Activated CD8-positive, alpha-beta memory T cell treated with anti-CD3 and anti-CD28 coated beads, Interleukin-2, amount 50 U/mL, for 24 hours (primary cell): ENCODE data around the gene GJA8.
A peak's percentile ranks its signal among the peaks of the same experiment; 100 is the strongest.
"Not testable (repeated sequence)": the region's sequence is repeated elsewhere in the genome, so short reads cannot be mapped to it uniquely, and the experiment has no call there.

Source experiments
- DNase-seq: peaks from one replicate; pipeline ENCODE4 v3.0.0-alpha.2; 2020; ENCODE audit errors: extremely low read depth

The GJA8 gene

GRCh38 chr1:147902253-147902845, at the start of gene GJA8:
Gene GJA8 (plus strand): TSS chr1:147902795. CDS start chr1:147907956, 5,161 bp downstream.
- no peak for DNase-seq

GRCh38 chr1:147853391-147853790, 49.2 kb upstream of the GJA8 start:
- no peak for DNase-seq

- not testable (repeated sequence) for DNase-seq
These were observed 47.6 kb upstream of the GJA8 start for GRCh38 chr1:147854989-147855388.

GRCh38 chr1:147855996-147856395, 46.6 kb upstream of the GJA8 start:
- DNase-seq: not testable (repeated sequence)

- not testable (repeated sequence) for DNase-seq
These were observed 35.4 kb upstream of the GJA8 start for GRCh38 chr1:147867204-147867603.

GRCh38 chr1:147878022-147878421, 24.6 kb upstream of the GJA8 start:
- DNase-seq: no peak

GRCh38 chr1:147879911-147880310, 22.7 kb upstream of the GJA8 start:
- no peak for DNase-seq

- no peak for DNase-seq
These were observed 20.1 kb upstream of the GJA8 start for GRCh38 chr1:147882535-147882934.

GRCh38 chr1:147890177-147890790, 12.3 kb upstream of the GJA8 start:
- peak; percentile 15 for DNase-seq

GRCh38 chr1:147891088-147891487, 11.5 kb upstream of the GJA8 start:
- no peak for DNase-seq

GRCh38 chr1:147892216-147892615, 10.4 kb upstream of the GJA8 start:
- no peak for DNase-seq

GRCh38 chr1:147892731-147893214, 9.8 kb upstream of the GJA8 start:
- no peak for DNase-seq

GRCh38 chr1:147895123-147895522, 7.5 kb upstream of the GJA8 start:
- DNase-seq: no peak

GRCh38 chr1:147897029-147897752, 5.4 kb upstream of the GJA8 start:
- DNase-seq: no peak

GRCh38 chr1:147897789-147898188, 4.8 kb upstream of the GJA8 start:
- DNase-seq: no peak

- no peak for DNase-seq
These were observed 2.1 kb downstream of the GJA8 start for GRCh38 chr1:147904726-147905125.

GRCh38 chr1:147907786-147908509, 5.4 kb downstream of the GJA8 start:
- no peak for DNase-seq

- no peak for DNase-seq
These were observed 10.0 kb downstream of the GJA8 start for GRCh38 chr1:147912553-147912952.

- DNase-seq: no peak
These were observed 10.9 kb downstream of the GJA8 start for GRCh38 chr1:147913362-147913942.

GRCh38 chr1:147919896-147920295, 17.3 kb downstream of the GJA8 start:
- DNase-seq: no peak

- no peak for DNase-seq
These were observed 22.2 kb downstream of the GJA8 start for GRCh38 chr1:147924813-147925212.

- not testable (repeated sequence) for DNase-seq
These were observed 24.6 kb downstream of the GJA8 start for GRCh38 chr1:147927215-147927614.
